Fibroblast of skin of abdomen (primary cell): ENCODE measurements around the gene PDC. TPM values are rescaled to one million over a fixed set of nuclear protein-coding genes. Genes with fewer than 3 reads are reported as not detected.

Experiments used
- DNase-seq: peaks from one replicate; pipeline ENCODE4 v3.0.0-alpha.2; 2013
- polyA plus RNA-seq, 2 experiments: library from polyadenylated mRNA; unstranded; fragments of 120-200 nt; gene quantifications; one replicate each; pipeline ENCODE4 v1.2.1, GENCODE V29; 2013; ENCODE audit not compliant: insufficient read length in 2 of 2

PDC gene
- polyA plus RNA-seq (2013, experiment 1 of 2; ENCODE audit: insufficient read length): 0.44 TPM
- polyA plus RNA-seq (2013, experiment 2 of 2; ENCODE audit: insufficient read length): 0.51 TPM

DNA sequence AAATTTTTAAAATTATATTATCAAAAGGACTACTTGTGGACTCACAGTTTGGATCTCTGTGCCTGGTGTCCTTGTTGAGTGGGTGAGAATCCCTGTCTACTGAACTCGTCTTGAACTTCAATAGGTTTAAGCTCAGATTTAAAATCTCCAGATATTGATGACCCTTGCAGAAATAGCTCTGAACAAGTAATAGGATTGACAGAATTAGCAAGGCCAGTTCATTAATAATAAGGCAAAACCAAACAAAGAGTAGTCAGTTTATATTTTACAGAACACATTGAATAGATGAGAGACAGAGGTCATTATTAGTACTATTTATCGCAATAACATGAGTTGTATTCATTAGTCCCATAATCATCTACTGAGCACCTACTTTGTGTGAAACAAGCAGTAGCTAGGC, at the start of gene PDC:
TSS of gene PDC (minus strand) at position 101 of the 400 bp plus-strand sequence. CDS start 11,655 bp downstream, outside the sequence.
- no peak for DNase-seq

DNA sequence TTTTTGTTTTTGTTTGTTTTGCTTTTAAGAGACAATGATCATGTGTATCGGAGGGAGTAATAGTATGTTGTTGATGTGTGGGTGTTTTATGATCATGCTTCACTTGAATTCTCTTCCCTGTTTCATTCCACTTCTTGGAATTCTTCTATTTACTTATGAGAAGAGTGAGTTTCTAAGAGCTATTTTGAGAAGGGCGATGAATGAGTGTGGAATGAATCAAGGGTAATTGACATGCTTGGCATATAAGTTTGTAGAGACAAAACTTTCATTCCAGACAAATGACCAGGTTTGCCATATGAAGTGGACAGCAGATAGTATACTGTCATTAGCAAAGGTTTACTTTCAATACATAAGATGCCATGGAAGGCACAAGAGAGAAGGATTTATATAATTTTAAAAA, 42.3 kb upstream of the PDC start:
- DNase-seq: peak; percentile 77

DNA sequence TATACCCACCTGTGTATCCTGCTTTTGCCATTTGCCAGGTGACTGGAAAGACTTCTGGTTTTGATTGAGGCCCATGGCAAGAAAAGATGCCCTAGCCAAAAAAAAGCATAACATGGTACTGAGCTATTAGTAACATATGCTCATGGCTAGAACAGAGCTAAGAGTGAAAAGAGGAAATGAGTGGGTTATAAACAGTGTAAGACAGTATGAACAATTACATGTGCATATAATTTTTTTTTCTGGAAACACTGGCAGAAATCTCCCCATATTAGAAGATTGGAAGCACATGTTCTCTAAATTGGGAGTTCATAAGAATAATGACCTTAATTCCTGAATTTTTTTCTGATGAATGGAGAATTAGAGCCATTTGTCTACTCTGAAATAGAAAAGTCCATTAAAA, 41.2 kb upstream of the PDC start:
- DNase-seq: peak; percentile 84

DNA sequence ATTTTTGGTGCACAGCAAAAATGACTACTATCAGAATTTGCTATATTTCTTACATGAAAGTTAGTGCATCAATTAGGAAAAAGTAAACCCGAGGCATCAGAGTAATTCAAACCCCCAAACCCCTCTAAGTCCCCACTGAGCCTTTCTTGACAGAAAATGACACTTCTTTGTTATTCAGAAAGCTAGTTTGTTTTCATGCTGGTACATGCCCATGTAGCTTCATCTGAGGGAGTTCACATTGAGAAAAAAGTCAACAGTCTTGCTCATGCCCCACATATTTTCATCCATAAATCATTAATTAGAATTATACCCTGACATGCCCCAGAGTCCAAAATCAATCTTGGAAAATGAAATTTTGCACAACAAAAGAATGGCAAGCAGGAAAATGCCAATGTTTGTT, 39.9 kb upstream of the PDC start:
- no peak for DNase-seq

DNA sequence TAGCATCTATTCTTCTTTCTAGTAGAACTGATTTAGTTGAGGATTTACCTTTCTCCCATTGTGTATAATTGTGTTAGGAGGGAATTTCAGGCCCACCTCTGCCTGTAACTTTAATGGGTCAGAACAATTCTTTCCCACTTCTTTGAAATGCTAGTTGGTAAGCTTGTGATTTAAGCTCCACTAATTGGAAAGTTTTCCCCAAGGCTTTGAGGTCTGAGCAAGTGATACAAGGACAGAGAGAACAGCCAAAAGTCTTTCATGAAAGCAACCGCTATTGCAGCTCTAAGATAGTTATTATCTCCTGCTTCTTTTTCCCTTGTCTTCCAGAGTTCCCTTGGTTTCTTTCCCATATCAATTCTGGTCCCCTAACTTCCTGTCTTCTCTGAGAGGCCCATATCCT, 38.7 kb upstream of the PDC start:
- no peak for DNase-seq

DNA sequence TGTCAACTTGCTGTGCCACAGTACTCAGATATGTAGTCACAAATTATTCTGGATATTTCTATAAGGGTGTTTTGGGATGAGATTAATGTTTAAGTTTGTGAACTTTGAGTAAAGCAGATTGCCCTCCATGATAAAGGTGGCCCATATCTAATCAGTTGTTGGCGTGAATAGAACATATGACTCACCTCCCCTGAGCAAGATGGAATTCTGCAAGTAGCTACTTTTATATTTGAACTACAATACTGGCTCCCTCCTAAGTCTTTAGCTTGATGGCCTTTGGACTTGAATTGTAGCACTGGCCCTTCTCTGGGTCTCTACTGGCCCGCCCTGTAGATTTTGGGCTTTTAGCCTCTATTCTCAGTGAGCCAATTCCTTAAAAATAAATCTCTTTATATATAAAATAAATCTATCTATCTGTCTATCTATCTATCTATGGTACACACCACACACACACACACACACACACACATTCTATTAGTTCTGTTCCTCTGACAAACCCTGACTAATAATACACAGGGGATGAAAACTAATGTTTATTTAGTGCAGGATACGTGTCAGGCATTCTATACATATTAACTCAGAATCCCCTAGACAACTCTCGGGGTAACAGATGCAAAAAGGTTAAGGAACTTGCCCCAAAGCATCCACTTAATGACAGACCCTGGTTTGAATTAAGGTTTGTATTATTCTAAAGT, 37.9 kb upstream of the PDC start:
- peak; percentile 86 for DNase-seq

DNA sequence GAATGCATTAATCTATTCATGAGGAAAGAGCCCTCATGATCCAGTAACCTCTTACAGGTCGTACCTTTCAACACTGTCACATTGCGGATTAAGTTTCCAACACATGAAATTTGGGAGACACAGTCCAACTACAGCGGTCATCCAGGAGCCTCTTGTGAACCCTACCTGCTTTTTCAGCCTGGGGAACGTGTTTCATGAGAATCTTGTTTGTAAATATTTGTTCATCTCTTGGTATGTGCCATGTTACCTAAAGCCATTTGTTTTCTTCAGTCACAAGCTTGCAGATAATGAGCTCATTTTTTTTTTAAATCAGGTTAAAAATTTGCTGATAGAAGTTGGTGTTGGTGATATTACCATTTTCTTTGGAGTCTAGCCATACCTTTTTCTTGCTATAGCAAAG, 37.2 kb upstream of the PDC start:
- DNase-seq: no peak

DNA sequence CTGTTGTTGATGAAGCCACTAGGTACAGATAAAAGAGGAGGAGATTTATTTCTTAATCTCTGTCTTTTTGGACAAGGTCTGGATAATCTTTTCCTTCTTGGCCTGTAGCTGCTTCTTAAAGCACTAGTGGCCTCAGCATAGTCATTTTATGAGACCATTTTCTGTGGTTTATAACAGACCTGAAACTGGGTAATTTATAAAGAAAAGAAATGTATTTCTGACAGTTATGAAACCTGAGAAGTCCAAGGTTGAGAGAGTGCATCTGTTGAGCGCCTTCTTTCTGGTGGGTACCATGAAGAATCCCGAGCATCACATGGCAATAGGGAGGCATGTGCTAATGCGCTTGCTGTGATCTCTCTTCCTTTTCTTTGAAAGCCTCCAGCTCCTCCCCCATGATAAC, 36.7 kb upstream of the PDC start:
- DNase-seq: no peak

DNA sequence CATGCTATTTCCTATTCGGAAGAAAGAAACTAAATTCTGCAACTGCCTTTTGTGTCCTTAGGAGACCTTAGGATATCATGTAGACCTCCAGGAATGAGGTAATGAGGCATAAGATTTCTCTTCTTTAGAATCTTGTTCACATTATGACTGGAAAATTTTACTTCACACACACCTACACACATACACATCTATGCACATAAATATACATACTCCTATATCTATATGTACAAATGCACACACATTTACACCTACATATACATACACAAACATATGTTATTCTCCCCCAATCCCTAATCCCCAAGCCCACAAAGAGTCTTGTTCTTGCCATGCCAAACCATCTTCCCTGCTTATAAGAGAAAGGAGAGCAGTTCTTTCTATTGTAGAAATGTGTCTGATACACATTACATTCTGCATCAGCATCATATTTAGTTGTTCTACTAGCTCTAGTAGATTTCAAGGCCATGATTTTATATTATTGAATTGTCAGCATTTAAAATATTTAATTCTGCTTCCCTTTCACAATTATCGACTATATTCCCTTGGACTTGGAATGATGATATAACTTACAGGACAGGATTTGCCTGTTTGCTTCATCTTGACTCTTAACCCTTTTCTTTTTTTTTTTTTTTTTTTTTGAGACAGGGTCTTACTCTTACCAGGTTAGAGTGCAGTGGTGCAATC, 35.4 kb upstream of the PDC start:
- DNase-seq: no peak

DNA sequence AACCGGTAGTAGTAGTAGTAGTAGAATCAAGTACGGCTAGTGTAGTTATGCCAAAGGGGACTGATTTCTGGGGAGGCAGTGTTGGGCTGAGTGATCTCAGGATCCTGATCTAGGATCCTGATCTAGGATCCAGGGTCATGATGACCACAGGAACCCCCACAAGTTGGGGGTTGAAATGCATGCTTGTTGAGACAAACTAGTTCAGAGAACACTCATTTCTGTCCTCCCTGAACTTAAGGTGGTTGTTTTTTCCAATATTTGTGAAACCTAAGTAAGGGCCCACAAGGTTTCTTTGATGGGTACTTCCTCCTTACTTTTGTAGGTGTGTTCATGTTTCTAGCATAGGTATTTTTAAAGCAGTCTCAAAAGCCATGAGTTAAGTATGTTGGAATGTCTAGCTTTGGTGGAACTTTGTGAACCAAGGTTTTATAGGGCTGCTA, 33.9 kb upstream of the PDC start:
- DNase-seq: peak; percentile 20

DNA sequence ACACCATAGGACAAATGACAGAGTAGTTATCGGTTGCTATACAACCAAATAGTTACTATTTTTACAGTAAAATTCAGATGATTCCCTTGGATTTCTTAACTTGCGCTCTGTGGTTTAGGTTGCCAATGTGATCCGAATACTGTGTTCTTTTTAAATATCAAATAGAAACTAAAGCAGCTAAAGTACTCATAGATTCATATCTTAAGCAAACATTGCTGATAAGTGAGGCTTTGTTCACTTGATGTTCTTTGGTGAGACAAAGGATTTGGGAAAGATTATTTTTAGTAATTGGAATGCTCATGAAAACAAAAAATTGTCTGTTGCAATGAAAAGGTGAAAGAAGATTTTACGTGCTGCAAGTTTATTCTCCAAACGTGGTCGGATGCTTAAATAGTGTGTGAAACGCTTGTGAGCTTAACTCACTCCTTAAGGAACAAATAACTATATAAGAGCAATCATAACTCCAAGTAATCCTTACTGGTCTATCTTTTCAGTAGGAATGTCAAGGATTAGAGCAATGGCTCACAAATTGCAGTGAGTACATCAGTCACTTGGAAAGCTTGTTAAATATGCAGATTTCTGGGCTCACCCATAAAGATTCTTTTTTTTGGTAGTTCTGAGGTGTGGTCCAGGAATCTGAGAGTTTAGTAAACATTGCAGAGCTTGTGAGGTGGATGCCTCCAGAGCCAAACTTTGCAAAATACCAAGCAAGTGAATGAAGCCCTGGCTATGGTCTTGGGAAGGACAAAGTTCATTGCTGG, 31.8 kb upstream of the PDC start:
- DNase-seq: no peak

DNA sequence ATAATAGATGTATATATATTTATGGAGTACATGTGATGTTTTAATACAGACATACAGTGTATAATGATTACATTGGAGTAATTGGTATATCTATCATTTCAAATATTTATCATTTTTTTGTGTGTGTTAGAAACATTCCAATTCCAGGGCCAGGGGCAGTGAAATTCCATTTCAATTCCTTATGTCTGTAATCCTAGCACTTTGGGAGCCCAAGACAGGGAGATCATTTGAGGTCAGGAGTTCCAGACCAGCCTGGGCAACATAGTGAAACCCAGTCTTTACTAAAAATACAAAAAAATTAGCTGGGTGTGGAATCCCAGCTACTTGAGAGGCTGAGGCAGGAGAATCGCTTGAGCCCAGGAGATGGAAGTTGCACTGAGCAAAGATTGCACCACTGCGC, 30.4 kb upstream of the PDC start:
- peak; percentile 34 for DNase-seq

DNA sequence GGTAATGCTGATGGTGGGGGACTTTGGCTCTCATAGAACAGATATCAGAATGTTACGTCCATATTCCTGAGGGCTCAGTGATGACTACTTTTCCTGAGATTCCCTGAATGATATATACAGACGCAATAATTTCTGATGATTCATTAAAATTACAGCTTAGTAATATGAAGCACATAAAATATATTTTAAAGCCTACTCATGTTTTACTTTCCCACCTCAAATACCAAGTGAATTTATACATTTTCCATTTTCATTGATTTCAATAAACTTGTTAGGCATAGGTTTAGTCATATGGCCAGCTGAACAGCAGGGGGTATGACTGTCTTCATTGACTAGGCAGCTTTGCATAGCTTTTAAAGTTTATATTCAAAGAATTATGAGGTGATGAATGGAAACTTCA, 26.2 kb upstream of the PDC start:
- peak; percentile 77 for DNase-seq

DNA sequence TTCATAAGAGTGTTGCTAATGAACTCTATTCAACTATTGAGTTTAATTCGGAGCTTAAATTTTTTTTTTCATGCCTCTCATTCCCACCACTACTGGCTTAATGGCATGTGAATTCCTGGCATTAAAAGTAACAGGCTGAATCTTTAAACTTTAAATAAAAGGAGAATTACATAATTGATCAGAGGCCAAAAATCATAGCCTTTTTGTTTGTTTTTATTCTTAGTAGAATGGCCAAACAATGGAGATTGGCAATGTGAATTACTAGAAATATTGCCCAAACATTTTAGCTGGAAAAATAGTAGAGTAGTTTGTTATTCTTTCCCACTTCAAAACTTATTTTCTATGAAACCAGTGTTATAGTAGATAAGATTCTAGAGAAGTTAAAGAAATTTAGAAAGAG, 25.1 kb upstream of the PDC start:
- DNase-seq: no peak

DNA sequence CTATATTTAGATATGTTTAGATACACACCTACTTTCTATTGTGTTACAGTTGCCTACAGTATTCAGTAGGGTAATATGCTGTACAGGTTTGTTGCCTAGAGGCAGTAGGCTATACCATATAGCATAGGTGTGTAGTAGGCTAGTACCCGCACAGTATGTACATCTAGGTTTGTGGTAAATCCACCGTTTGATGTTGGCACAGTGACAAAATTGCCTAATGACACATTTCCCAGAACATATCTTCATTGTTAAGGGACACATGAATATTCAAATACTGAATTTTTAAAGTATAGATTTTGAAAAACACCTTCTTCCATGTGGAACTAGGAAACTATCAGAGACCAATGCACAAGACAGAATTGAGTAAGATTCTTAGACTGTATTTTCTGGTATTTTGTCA, 22.6 kb upstream of the PDC start:
- no peak for DNase-seq

DNA sequence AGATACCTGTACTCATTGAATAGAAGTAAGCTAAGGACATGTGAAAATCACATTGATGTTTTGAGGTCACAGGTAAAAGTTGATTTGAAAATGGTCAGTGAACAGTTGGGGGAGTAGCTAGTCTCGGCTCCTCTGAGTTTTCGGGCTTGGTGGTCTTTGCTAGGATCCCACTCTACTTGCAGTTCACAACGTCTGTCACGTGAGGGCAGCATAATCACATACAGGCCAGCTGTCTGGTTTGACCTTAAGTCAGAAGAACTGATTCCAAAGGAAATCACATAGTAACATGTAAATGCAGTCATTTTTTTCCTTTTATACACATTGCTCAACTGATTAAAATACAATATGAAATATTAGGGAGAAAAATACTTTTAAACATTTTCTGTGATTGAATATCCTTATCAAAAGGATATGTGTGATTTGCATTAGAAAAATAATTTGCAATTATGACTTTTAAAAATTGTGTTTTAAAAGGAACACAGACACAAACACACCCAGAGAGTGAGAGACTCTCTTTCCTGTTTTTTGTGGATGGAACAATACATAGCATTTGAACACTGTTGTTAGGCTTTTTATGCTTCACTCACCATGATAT, 21.8 kb upstream of the PDC start:
- peak; percentile 74 for DNase-seq

DNA sequence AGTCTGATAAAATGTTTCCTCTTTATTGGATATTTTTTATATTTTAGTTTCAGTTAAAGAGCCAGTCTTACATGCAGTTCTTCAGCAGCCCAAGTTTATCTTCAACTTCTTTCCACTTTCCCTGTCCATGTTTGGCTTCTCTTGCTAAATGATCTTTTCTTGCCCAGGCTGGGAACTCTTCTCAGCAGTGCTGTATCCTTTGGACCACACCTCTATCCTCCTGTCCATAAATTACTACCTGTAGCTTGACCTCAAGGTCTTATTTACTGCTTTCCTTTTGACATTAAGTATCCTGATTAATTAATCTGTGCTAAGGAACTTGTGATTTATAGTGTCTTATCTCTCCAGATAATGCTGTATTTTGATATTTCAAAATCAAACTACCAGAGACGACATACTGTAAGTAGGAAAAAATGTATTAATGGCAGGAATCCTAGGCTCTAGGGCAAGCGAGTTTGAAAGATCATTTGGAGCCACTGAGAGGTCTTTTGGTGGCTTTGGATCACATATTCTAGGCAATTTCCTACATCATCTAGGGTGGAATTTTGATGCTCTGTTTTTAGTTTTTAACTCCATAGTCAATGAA, 20.5 kb upstream of the PDC start:
- no peak for DNase-seq

DNA sequence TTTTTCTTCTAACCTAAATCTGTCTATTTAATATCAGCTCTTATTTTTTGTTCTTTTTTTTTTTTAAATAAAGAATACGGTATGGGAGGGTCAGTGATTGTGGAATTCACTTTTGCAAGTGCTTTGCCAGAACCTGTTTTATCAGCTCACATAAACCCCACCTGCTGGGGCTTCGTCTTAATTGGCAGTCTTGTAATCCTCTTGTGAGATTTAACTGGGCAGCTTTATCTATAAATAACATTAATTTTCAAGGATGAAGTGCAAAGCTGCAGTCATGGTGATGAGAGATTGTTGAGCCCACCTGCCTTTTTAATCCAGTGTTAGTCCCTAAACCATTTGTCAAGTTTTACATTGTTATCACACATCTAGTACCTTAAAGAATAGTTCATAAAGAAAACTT, 18.2 kb upstream of the PDC start:
- DNase-seq: no peak

DNA sequence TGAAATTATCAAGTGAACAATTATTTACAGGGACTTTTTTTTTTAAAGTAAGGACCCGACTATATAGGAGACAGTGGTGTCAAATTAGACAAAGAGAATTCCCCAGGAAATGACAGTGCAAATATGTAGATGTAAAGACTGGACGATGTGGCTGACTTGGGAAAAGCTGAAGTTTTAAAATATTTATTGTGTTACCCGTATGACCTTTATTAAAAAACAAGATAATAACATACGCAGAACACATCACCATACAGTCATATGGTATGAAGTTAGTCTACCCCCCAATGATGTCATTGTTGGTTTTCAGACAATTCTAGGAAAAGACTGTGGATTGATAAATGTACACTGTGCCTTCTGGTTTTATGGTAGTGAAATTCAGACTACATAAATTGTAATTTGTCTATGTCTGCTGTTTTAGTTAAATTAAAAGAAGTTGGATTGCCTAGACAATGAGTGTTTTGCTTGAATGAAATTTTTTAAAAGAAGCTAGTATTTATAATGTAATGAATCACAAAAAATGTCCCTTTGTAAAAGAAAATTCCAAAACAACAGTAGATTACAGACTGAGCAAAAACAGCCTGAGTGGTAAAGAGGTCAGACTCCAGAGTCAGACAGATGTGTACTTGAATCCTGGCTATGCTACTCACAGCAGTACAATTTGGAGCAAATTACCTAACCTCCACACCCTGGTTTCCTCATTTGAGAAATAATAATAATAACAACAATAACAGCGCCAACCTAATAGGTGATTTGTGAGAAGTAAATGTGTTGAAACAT, 15.5 kb upstream of the PDC start:
- peak; percentile 65 for DNase-seq

DNA sequence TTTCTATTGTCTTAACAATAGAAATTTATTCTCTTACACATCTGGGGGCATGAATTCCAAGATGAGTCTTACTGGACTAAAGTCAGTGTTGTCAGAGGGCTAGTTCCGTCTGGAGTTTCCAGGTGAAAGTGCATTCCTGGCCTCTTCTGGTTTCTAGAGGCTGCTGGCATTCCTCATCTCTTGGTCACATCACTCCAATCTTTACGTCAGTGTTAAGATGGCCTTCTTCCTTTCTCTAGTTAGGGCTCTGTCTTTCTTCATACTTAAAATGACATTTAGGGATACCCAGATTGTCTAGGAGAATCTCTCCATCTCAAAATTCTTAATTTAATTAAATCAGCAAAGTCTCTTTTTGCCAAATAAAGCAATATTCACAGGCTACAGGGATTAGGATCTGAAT, 13.3 kb upstream of the PDC start:
- DNase-seq: peak; percentile 60

DNA sequence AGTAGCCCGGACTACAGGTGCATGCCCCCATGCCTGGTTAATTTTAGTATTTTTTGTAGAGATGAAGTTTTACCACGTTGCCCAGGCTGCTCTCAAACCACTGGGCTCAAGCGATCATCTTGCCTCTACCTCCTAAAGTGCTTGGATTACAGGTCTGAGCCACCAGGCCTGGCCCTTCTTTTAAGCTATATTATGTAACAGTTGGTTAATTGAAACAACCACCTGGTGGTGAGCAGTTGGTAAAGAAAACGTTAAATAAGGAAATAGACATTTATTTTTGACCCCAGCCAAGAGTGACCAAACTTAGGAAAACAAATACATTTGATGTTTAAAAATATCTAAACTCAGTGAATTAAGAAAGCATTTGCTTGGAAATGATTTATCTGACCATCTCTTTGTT, 12.1 kb upstream of the PDC start:
- no peak for DNase-seq

DNA sequence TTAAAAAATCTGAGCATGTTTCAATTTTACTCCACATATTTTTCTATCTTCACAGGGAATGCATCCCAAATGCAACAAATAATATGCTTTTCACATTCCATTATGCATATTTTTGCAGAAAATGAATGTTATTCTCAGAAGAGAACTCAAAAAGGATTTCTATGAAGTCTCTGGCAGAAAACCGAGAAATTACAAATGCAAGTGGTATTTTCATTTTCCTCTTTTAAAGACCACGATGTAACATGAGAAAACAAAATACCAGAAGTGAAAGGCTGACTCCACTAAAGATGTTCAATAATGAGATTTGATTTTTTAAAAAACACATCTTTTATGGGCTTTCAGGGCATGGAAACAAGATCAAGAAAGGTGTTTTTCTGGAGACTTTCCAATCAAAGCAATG, 5.0 kb upstream of the PDC start:
- peak; percentile 54 for DNase-seq
